WTC11 (cell line): ENCODE results near the gene JUND. TPM values are rescaled to one million over a fixed set of nuclear protein-coding genes. Genes with fewer than 3 reads are reported as not detected.

Source experiments
- ATAC-seq: fragments of 200-7000 bp; cut with Tn5 transposase; 2 replicates; pipeline ENCODE4 v1.10.0; 2021; ENCODE audit warnings: mild to moderate bottlenecking, moderate library complexity
- CTCF ChIA-PET: fragments of 300-600 bp; sonication (Branson Sonifier 250); formaldehyde crosslinking; loops from one replicate; lab custom pipeline; 2021; ENCODE audit warnings: antibody characterized with exemption; lab: Charles Lee
- POLR2A ChIA-PET: fragments of 350-600 bp; sonication (Branson Sonifier 250); formaldehyde crosslinking; loops from one replicate; lab custom pipeline; 2021; ENCODE audit warnings: antibody characterized with exemption; lab: Charles Lee
- DNase-seq: peaks from one replicate; pipeline ENCODE4 v3.0.0; 2021; ENCODE audit warnings: low spot score
- H3K27ac Mint-ChIP-seq: 2 replicates; pipeline ENCODE4 v1.8.0; 2021; ENCODE audit warnings: mixed read lengths
- H3K27me3 Mint-ChIP-seq: 2 replicates; pipeline ENCODE4 v1.8.0; 2021; ENCODE audit warnings: low read depth, mild to moderate bottlenecking, moderate library complexity, mixed read lengths
- H3K36me3 Mint-ChIP-seq: 2 replicates; pipeline ENCODE4 v1.8.0; 2021; ENCODE audit warnings: mixed read lengths
- H3K4me1 Mint-ChIP-seq: 2 replicates; pipeline ENCODE4 v1.8.0; 2022; ENCODE audit warnings: mixed read lengths
- H3K4me3 Mint-ChIP-seq: 2 replicates; pipeline ENCODE4 v1.8.0; 2021; ENCODE audit warnings: mild to moderate bottlenecking, moderate library complexity, mixed read lengths
- H3K9me3 Mint-ChIP-seq: 2 replicates; pipeline ENCODE4 v1.8.0; 2021; ENCODE audit warnings: mixed read lengths
- CDX4 ChIP-seq: fragments of 250-450 bp; sonication (Bioruptor Pico); IDR thresholded peaks from 2 replicates; pipeline ENCODE4 v1.9.0; 2021; ENCODE audit warnings: moderate library complexity, mild to moderate bottlenecking, inconsistent platforms, borderline replicate concordance
- CREB1 ChIP-seq: sonication (generic); formaldehyde crosslinking; IDR thresholded peaks from 2 replicates; pipeline ENCODE4 v1.8.0; 2023; ENCODE audit warnings: mild to moderate bottlenecking, missing genetic modification reagents
- ELF4 ChIP-seq: sonication (generic); formaldehyde crosslinking; IDR thresholded peaks from 2 replicates; pipeline ENCODE4 v1.8.1; 2022; ENCODE audit warnings: low read depth, mild to moderate bottlenecking, moderate library complexity, missing genetic modification reagents
- ESRRA ChIP-seq: sonication (generic); formaldehyde crosslinking; IDR thresholded peaks from 2 replicates; pipeline ENCODE4 v1.8.1; 2022; ENCODE audit warnings: mild to moderate bottlenecking, missing genetic modification reagents, borderline replicate concordance
- FOXJ3 ChIP-seq: sonication (generic); formaldehyde crosslinking; IDR thresholded peaks from 2 replicates; pipeline ENCODE4 v1.9.0; 2021; ENCODE audit warnings: missing genetic modification reagents, mild to moderate bottlenecking, borderline replicate concordance
- FOXK1 ChIP-seq: sonication (generic); formaldehyde crosslinking; IDR thresholded peaks from 2 replicates; pipeline ENCODE4 v1.8.0; 2022; ENCODE audit warnings: mild to moderate bottlenecking, moderate library complexity, missing genetic modification reagents
- GTF2I ChIP-seq: fragments of 250-450 bp; sonication (Bioruptor Pico); conservative IDR thresholded peaks from 2 replicates; pipeline ENCODE4 v1.4.0; 2021; ENCODE audit warnings: mild to moderate bottlenecking
- IRF2 ChIP-seq: sonication (generic); formaldehyde crosslinking; IDR thresholded peaks from 2 replicates; pipeline ENCODE4 v1.8.0; 2022; ENCODE audit warnings: low read depth, missing genetic modification reagents, borderline replicate concordance
- JUN ChIP-seq: sonication (generic); formaldehyde crosslinking; IDR thresholded peaks from 2 replicates; pipeline ENCODE4 v1.8.0; 2023; ENCODE audit warnings: mild to moderate bottlenecking, missing genetic modification reagents
- MLX ChIP-seq: sonication (generic); formaldehyde crosslinking; IDR thresholded peaks from 2 replicates; pipeline ENCODE4 v1.8.1; 2023; ENCODE audit warnings: mild to moderate bottlenecking, missing genetic modification reagents, moderate library complexity
- NR3C1 ChIP-seq: sonication (generic); formaldehyde crosslinking; conservative IDR thresholded peaks from 2 replicates; pipeline ENCODE4 v1.8.1; 2023; ENCODE audit warnings: low read depth, mild to moderate bottlenecking, missing genetic modification reagents
- PREB ChIP-seq: sonication (generic); formaldehyde crosslinking; IDR thresholded peaks from 2 replicates; pipeline ENCODE4 v1.8.1; 2022; ENCODE audit warnings: mild to moderate bottlenecking, missing genetic modification reagents, moderate library complexity, borderline replicate concordance
- PRRX2 ChIP-seq: fragments of 250-450 bp; sonication (Bioruptor Pico); IDR thresholded peaks from 2 replicates; pipeline ENCODE4 v1.8.0; 2021; ENCODE audit warnings: mild to moderate bottlenecking
- ZNF317 ChIP-seq: sonication (generic); formaldehyde crosslinking; IDR thresholded peaks from 2 replicates; pipeline ENCODE4 v1.8.1; 2023; ENCODE audit warnings: low read depth, mild to moderate bottlenecking, moderate library complexity, missing genetic modification reagents, borderline replicate concordance
- ZNF416 ChIP-seq: fragments of 250-450 bp; sonication (Bioruptor Pico); IDR thresholded peaks from 2 replicates; pipeline ENCODE4 v1.9.0; 2021; ENCODE audit warnings: mild to moderate bottlenecking, inconsistent platforms
- ZNF423 ChIP-seq: fragments of 250-450 bp; sonication (Bioruptor Pico); IDR thresholded peaks from 2 replicates; pipeline ENCODE4 v2.1.2; 2022; ENCODE audit warnings: mild to moderate bottlenecking, moderate library complexity
- ZNF532 ChIP-seq: fragments of 250-450 bp; sonication (Bioruptor Pico); IDR thresholded peaks from 2 replicates; pipeline ENCODE4 v1.9.0; 2021; ENCODE audit warnings: mild to moderate bottlenecking, borderline replicate concordance
- ZNF671 ChIP-seq: fragments of 250-450 bp; sonication (Bioruptor Pico); IDR thresholded peaks from 2 replicates; pipeline ENCODE4 v1.8.0; 2021; ENCODE audit warnings: mild to moderate bottlenecking
- total RNA-seq: library from RNA; stranded (reverse); gene quantifications from 3 replicates; pipeline ENCODE4 v1.2.3, GENCODE V29; 2021
- TF ChIP-seq, protein P1 (sequence below): sonication (generic); formaldehyde crosslinking; IDR thresholded peaks from 2 replicates; pipeline ENCODE4 v1.8.1; 2023; ENCODE audit warnings: mild to moderate bottlenecking, missing genetic modification reagents, borderline replicate concordance
- TF ChIP-seq, protein P2 (sequence below): sonication (generic); formaldehyde crosslinking; conservative IDR thresholded peaks from 2 replicates; pipeline ENCODE4 v1.8.1; 2022; ENCODE audit warnings: mild to moderate bottlenecking, missing genetic modification reagents

The JUND gene
- total RNA-seq, 1 experiment from 2014 or later, result 121 TPM

GRCh38 chr19:18322318-18322758, 40.9 kb upstream of the JUND start (continued):
- TF ChIP-seq ZNF532 (CRISPR knock-in tag) (no peak), PREB (CRISPR knock-in tag) (no peak), CDX4 (CRISPR knock-in tag) (no peak), FOXJ3 (CRISPR knock-in tag) (no peak), ESRRA (CRISPR knock-in tag) (no peak), ZNF671 (CRISPR knock-in tag) (no peak), CREB1 (CRISPR knock-in tag) (no peak), IRF2 (CRISPR knock-in tag) (no peak), MLX (CRISPR knock-in tag) (no peak)

- H3K27me3 Mint-ChIP-seq, result no peaks in the 10 kb centered on the region; the same call in 1 of the 2 replicates
- DNase-seq (no peak), ATAC-seq (no peak)
- peak overlapping the region; percentile 92 for H3K27ac Mint-ChIP-seq
- peaks cover 42% of the 10 kb centered on the region for H3K4me1 Mint-ChIP-seq
- ChIA-PET CTCF (interaction anchor here (0.7 to 12.7 kb wide), 16 partner anchors 14 to 268 kb away, joined by 3 to 240 read pairs (median 6); partner anchors contain the start of genes IQCN and JUND), POLR2A (interaction anchor here (0.8 to 2.2 kb wide), 5 partner anchors 14 to 42 kb away, joined by 3 to 74 read pairs (median 13); partner anchors contain the start of gene JUND)
- H3K36me3 Mint-ChIP-seq, result peaks cover 21% of the 10 kb centered on the region
- H3K4me3 Mint-ChIP-seq, result peak overlapping the region; percentile 86
- H3K9me3 Mint-ChIP-seq, result no peaks in the 10 kb centered on the region
- no peak for TF ChIP-seq ZNF416
- no peak for TF ChIP-seq ZNF423 (CRISPR knock-in tag)
- no peak for TF ChIP-seq FOXK1
- TF ChIP-seq, all 79 proteins: peak for 0
These were observed 40.3 kb upstream of the JUND start for GRCh38 chr19:18321734-18322102.

DNA sequence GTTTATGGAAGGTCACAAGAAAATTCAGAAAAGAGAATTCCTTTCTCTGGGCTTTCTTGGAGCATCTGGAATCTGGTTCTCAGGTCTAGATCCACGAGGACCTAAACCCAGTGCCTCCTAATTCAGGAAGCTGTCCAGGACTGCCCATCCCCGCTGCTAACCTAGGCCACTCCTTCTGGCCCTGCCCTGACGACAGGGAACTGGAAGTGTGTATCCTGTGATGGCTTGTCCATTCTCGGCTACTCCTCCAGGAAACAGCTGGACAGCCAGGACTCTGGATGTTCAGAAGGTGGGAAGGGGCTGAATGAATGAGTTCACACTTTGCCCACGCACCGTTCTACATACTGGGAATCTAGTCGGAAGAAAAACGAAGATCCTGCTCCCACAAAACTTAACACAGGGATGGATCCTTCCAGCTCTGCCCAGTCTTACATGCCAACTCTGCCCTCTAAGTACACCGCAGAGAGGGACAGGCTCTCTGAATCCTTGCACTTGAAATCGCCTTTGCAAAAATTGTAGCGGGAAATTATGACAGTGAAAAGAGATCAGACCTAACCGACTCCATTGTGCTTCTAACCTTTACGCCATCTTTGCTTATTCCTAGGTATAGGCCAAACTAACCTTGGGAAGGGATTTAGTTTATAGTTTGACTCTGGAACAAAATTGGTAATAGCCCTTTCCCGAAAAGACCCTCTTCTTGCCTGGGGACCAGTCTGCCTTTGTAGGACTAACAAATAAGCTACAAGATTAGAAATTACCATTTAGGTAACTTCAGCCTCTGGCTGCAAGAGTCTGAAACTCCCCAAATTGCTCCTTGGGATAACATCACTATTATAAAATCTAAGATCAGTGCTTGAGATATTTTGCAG, 39.7 kb upstream of the JUND start:
- CTCF ChIA-PET, result interaction anchor here (1.2 to 12.7 kb wide), 8 partner anchors 14 to 81 kb away, joined by 4 to 240 read pairs (median 8); partner anchors contain the start of gene JUND
- Mint-ChIP-seq H3K27ac (peak overlapping the region; percentile 92), H3K36me3 (peaks cover 21% of the 10 kb centered on the region), H3K4me3 (peak overlapping the region; percentile 86), H3K4me1 (peaks cover 42% of the 10 kb centered on the region), H3K27me3 (no peaks in the 10 kb centered on the region; the same call in 1 of the 2 replicates), H3K9me3 (no peaks in the 10 kb centered on the region)
- POLR2A ChIA-PET, result interaction anchor here (2.2 kb wide), 3 partner anchors 17 to 41 kb away, joined by 13 to 74 read pairs (median 17); partner anchors contain the start of gene JUND
- ATAC-seq (no peak), DNase-seq (no peak)
- TF ChIP-seq, protein P1, sequence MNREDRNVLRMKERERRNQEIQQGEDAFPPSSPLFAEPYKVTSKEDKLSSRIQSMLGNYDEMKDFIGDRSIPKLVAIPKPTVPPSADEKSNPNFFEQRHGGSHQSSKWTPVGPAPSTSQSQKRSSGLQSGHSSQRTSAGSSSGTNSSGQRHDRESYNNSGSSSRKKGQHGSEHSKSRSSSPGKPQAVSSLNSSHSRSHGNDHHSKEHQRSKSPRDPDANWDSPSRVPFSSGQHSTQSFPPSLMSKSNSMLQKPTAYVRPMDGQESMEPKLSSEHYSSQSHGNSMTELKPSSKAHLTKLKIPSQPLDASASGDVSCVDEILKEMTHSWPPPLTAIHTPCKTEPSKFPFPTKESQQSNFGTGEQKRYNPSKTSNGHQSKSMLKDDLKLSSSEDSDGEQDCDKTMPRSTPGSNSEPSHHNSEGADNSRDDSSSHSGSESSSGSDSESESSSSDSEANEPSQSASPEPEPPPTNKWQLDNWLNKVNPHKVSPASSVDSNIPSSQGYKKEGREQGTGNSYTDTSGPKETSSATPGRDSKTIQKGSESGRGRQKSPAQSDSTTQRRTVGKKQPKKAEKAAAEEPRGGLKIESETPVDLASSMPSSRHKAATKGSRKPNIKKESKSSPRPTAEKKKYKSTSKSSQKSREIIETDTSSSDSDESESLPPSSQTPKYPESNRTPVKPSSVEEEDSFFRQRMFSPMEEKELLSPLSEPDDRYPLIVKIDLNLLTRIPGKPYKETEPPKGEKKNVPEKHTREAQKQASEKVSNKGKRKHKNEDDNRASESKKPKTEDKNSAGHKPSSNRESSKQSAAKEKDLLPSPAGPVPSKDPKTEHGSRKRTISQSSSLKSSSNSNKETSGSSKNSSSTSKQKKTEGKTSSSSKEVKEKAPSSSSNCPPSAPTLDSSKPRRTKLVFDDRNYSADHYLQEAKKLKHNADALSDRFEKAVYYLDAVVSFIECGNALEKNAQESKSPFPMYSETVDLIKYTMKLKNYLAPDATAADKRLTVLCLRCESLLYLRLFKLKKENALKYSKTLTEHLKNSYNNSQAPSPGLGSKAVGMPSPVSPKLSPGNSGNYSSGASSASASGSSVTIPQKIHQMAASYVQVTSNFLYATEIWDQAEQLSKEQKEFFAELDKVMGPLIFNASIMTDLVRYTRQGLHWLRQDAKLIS (CRISPR knock-in tag), result no peak
- TF ChIP-seq ELF4 (CRISPR knock-in tag), result no peak
- no peak for TF ChIP-seq GTF2I (CRISPR knock-in tag)
- no peak for TF ChIP-seq ZNF423 (CRISPR knock-in tag)
- TF ChIP-seq, protein P2, sequence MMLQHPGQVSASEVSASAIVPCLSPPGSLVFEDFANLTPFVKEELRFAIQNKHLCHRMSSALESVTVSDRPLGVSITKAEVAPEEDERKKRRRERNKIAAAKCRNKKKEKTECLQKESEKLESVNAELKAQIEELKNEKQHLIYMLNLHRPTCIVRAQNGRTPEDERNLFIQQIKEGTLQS (CRISPR knock-in tag), result no peak
- no peak for TF ChIP-seq PRRX2 (CRISPR knock-in tag)
- no peak for TF ChIP-seq ZNF317 (CRISPR knock-in tag)
- TF ChIP-seq NR3C1 (CRISPR knock-in tag), result no peak
- no peak for TF ChIP-seq JUN
- TF ChIP-seq ESRRA (CRISPR knock-in tag), result no peak
